ENCODE measurements around the gene EMX2.

The EMX2 gene

GRCh38 chr10:117545141-117546019, 2.8 kb downstream of the EMX2 start:
- DNase-seq: no peak

- DNase-seq: no peak
Observed at GRCh38 chr10:117546020-117546580, 3.6 kb downstream of the EMX2 start.

DNA sequence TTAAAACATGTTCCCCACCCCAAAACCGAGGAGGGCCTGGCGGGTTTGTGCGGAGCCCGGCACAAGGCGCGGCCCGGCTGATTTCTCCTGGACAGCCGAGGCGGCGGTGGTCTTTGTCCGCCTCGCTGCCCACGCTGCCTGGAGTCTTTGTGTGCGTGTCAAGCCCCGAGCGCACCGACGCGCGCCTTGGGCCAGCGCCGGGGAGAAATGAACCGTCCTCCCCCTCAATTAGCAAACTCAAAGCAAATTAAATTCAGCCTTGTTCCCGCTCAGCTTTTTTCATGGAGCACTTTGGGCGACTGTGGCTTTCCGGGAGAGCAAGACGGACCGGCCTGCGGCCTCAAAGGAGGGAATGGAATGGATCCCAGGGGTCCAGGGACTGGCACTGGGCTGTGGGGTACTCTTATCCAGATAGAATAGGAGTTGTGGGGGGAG, 4.1 kb downstream of the EMX2 start:
- no peak for DNase-seq

GRCh38 chr10:117547016-117547715, 4.6 kb downstream of the EMX2 start:
- no peak for DNase-seq

- DNase-seq: no peak
Observed at GRCh38 chr10:117547716-117548668, 5.4 kb downstream of the EMX2 start.

DNA sequence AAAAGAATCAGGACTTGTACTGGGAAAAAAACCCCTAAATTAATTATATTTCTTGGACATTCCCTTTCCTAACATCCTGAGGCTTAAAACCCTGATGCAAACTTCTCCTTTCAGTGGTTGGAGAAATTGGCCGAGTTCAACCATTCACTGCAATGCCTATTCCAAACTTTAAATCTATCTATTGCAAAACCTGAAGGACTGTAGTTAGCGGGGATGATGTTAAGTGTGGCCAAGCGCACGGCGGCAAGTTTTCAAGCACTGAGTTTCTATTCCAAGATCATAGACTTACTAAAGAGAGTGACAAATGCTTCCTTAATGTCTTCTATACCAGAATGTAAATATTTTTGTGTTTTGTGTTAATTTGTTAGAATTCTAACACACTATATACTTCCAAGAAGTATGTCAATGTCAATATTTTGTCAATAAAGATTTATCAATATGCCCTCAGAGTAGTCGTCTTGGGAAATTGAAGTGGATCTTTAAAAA, 6.6 kb downstream of the EMX2 start:
- DNase-seq: no peak

GRCh38 chr10:117550076-117550475, 7.5 kb downstream of the EMX2 start:
- no peak for DNase-seq

- no peak for DNase-seq
Observed at GRCh38 chr10:117550599-117551329, 8.2 kb downstream of the EMX2 start.

DNA sequence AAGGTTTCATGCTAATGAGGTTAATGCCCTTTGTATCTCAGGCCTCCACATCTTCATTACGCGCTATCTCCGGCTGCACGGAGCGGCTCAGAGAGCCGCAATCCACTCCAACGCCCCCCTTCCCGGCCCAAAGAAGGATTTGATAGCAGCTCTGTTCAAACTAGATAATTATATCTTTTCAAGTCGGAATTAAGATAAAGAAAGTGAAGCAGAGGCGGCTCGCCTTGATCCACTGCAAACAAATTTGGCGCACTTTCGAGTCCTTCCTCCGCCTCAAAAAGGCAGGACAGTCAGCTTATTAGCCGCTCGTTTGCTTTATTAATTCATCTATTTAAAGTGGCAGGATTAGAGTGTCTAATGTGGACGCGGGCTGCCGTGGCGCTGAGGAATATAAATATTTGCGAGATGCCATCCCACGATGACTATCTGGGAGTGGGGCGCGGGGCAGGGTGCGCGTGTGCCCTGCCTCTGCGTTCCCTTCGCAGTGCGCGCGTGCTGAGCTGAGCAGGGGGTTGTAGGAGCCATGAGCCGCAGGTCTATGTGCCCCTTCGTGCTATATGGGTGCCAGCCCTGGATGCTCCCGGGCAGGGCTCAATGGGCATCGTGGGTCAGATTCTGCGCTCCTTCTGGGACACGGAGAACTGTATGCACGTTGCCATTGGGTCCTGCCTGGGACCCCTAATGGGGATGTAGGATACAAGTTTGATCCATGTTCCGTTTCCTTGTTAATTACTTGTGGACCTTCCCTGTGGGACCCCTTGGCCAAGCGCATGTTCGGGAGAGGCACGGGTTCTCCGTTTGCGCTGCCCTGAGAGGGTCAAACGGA, 9.0 kb downstream of the EMX2 start:
- no peak for DNase-seq

DNA sequence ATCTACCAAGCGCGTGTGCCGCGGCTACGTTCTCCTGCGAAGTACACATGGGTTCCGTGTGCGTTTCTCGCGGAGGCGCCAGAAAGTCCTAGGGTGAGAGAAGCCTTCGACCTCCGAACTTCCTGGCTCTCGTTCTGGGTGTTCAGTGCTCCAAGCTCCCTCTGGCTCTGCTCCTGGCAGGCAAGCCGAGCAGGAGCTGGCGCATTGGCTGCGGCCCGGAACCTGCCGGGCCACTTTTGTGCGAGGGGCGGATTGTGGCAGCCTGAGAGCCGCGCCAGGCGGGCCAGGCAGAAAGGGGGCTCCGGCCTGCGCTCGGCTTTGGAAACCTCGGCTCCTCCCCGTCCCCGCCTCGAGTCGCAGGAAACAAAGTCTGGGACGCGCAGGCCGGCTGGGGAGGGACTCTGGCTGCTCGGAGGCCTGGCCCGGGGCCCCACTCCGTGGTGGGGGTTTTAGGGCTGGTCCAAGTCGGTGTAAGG, 9.6 kb downstream of the EMX2 start:
- DNase-seq: no peak

GRCh38 chr10:117552701-117553141, 10.2 kb downstream of the EMX2 start:
- DNase-seq: no peak

GRCh38 chr10:117553142-117553814, 10.7 kb downstream of the EMX2 start:
- DNase-seq: no peak

DNA sequence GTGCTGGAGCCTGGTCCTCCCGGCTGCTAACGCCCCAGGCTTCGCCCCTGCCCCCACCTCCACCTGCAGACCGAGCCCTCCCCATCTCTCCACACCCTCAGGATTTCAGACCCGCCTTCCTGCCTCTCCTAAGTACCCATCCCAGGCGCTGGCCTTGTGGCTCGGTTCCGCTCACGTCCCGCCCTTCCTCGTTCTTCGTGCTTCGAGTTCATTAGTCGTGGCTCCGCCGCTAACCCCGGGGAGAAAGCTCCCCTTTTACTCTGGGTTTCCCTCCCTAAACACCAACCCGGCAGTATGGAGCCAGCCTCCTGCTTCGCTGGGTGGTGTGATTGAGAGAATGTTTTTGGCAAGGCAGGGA, 11.2 kb downstream of the EMX2 start:
- DNase-seq: no peak

DNA sequence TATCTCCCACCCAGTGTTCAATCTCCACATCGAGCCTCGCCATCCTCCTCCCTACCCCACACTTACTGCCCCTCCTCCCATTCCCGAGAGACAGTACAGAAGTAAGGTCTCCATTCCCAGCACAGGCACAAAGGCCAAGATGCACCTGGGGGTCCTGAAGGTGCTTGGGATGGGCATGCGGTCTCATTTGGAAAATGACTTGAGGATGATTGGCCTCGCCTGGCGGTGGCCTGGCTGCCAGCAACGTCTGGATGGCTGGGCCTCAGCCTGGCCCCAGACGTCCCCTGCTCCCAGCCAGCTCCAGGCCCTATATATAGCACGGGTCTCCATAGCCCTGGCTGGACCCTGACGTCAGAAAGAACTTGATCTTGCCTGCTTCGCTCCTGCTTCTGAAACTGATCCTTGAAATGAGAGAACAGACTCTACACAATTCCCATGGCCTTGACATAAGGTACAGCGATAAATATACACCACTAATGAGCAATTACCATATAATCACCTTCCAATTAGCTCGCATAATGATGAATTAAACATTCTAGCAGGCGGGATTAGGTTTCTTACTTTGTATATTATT, 11.8 kb downstream of the EMX2 start:
- DNase-seq: no peak

GRCh38 chr10:117555017-117555416, 12.5 kb downstream of the EMX2 start:
- no peak for DNase-seq

GRCh38 chr10:117555863-117556262, 13.3 kb downstream of the EMX2 start:
- no peak for DNase-seq

- DNase-seq: no peak
Observed at GRCh38 chr10:117556356-117556755, 13.8 kb downstream of the EMX2 start.

DNA sequence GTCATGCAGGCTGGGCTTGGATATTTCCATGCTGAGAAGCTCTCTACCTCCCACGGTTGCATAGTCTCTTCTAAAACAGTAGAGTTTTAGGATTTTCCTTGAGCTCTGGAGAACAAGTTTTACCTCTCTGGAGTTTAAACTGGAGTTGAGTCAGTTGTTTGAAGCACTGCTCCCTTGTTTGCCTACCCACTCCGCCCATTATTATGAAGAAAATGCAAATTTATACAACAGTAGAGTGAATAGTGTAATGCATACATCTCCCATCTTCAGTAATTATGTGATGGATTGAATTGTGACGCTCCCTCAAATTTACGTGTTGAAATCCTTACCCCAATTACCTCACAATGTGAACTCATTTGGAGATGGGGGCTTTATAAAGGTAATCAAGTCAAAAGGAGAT, 17.2 kb downstream of the EMX2 start:
- no peak for DNase-seq

DNA sequence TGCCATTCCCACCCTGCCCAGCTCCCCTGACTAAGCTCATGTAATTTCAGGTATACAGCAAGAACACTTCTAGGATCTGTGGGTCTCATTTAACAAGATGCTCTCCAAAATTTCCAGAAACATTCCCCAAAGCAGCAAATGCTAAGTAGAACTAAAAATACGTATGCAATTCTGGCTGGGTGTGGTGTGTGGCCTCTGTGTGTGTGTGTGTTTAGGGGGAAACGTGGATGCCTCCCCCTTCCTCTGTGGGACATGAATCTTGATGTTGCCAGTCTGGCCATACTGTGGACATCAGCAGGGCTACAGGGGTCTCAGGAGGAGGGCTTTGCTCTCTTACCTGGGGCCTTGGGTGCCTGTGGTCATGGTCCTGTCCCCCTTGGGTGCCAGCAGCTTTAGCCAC, 18.4 kb downstream of the EMX2 start:
- no peak for DNase-seq

GRCh38 chr10:117562220-117562619, 19.7 kb downstream of the EMX2 start:
- DNase-seq: no peak

Measured in effector CD4-positive, alpha-beta T cell (primary cell).